ENCODE data around the gene ITPR2.
"Not testable (repeated sequence)": the region's sequence is repeated elsewhere in the genome, so short reads cannot be mapped to it uniquely, and the experiment has no call there.

ITPR2 gene

DNA sequence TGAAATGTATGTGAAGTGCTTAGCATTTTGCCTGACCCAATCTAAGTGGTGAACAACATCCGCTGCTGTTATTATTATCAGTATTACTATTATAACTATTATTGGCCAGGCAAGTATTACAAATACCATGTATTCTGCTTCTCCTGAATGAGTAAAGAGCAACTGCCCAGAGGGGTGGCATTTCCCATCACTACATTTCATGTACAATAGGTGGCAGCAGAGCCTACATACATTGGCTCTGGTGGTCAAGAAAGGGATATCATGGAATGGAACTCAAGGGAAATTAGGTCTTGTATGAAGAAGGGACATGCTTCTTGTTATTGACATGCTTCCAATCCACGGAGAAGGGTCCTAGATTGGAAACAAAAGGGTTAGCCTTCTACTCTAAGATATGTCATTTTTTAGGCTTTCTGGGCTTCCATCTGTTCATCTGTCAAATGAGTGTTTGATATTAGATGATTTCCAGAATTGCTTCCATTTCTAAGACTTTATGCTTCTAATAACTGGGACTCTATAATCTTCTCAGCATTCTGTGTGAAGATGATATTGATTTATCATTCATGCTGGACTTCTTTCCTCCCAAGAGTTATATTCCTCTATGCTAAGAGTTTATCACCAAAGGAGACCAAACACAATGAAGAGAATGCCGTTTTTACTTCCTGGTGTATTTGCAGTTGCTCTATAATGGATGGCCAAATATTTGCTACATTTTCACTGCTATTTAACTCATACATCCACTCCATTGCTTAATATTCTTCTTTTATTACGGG lies 398.5 kb downstream of the ITPR2 start:
- DNase-seq: peak; percentile 61

GRCh38 chr12:26433701-26434100 lies 399.3 kb downstream of the ITPR2 start:
- DNase-seq: not testable (repeated sequence)

- no peak for DNase-seq
Measured at GRCh38 chr12:26431211-26431610, 401.8 kb downstream of the ITPR2 start.

GRCh38 chr12:26430596-26430995 lies 402.4 kb downstream of the ITPR2 start:
- not testable (repeated sequence) for DNase-seq

DNA sequence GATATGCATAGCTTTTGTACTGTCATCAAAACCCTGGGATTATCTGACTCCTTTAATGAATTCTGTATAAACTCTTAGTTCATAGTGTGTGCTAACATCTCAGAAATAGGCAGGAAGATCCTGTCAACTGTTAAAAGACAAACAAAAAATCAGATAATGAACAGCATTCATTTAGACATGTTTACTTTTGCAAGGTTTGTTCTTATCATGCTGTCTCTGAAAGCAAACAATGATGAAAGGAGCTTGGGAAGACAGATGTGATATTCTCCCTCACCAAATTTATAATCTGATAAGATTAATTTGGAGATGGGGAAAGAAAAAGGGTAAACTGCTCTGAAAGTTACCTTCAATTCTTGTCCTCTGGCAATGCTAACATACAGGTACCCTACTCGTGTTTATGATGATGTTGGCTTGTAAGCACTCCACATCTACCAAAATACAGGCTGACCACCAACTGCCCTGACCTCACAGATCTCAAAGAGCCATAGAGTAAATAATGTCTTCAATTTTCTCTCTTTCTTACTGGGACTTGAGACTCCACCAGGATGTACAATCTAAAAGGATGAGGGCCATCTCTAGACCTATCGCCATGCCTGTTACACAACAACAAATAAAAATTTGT lies 403.8 kb downstream of the ITPR2 start:
- DNase-seq: no peak

- peak; percentile 33 for DNase-seq
Measured at GRCh38 chr12:26428420-26428819, 404.6 kb downstream of the ITPR2 start.

DNA sequence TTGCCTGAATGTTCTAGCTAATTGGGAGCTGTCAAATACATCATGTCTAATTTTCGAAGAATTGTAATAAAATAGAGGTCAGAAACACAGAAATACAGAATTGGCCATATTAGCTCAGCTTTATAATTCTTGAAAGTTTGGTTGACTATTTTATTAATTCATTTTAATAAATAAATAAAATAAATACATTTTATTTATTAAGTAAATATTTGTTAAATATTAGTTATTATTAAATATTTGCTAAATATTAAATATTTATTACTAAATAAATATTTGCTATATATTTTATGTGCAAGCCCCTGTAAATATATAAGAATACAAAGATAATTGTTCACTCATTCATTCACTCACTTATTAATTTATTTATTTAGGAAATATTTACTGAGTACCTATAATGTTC lies 406.3 kb downstream of the ITPR2 start:
- no peak for DNase-seq

DNA sequence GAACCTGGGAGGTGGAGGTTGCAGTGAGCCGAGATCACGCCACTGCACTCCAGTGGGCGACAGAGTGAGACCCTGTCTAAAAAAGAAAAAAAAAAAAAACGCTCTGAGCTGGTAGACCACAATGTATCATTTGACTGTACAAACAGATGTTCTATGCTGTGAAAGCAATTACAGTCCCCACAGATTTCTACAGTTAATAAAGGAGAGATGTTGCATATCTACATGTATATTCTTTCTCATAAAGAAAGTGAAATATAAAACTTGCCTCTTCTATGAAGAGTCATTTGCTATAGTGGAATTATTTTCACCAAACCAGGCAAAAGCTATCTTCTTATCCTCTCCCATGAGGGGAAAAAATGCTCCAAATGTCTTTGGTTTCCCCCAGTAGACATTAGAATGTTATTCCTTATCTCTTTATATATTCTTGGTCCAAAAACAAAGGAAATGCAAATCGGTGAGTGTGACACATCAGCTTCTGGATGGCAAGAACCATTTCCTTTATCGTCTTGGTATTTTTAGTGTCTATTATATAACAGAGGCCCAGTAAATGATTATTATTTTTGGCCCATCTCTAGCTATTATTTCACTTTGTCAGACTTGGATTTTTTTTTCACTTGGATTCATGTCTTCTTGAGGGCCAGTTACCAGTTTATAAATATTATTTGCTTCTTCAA lies 407.3 kb downstream of the ITPR2 start:
- no peak for DNase-seq

- no peak for DNase-seq
Measured at GRCh38 chr12:26422839-26423398, 410.1 kb downstream of the ITPR2 start.

DNA sequence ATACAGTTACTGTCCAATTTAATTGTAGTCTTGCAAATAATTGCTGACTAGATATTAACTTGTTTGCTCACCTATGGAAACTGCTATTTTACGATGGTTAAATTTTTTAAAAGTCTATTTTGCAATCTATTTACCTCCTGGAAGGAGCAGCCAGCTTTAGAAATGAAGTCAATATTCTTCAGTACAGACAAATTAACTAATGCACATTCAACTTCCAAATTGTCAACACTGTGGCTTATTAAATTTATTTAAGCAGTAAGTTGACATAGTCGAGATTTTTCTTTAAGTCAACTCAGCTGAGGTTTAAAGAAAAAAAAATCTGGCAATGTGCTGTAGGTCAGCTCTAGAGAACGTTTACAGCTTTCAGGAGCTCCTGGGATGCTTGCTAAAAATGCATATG lies 416.4 kb downstream of the ITPR2 start:
- peak; percentile 2 for DNase-seq

GRCh38 chr12:26410689-26411088 lies 422.3 kb downstream of the ITPR2 start:
- no peak for DNase-seq

- no peak for DNase-seq
Measured at GRCh38 chr12:26406813-26407212, 426.2 kb downstream of the ITPR2 start.

DNA sequence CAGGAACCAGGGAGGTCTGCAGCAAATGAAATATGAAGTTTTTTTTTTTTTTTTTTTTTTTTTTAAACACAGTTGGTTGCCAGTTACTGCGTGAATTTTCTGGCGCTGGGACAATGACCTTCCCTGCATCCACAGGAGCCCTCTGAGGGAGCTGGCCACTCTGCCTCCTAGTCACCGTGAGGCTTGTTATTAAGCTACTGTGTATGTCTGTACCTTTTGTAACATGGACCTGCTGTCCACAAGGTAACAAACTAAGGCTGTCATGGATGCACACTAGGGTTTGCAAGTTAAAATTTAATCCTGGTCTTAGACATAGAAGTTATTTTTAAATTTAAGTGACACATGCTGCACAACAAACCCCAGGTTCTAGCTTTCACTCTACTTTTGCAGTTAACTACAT lies 426.6 kb downstream of the ITPR2 start:
- no peak for DNase-seq

GRCh38 chr12:26403601-26404000 lies 429.4 kb downstream of the ITPR2 start:
- DNase-seq: no peak

GRCh38 chr12:26402648-26403047 lies 430.3 kb downstream of the ITPR2 start:
- DNase-seq: no peak

DNA sequence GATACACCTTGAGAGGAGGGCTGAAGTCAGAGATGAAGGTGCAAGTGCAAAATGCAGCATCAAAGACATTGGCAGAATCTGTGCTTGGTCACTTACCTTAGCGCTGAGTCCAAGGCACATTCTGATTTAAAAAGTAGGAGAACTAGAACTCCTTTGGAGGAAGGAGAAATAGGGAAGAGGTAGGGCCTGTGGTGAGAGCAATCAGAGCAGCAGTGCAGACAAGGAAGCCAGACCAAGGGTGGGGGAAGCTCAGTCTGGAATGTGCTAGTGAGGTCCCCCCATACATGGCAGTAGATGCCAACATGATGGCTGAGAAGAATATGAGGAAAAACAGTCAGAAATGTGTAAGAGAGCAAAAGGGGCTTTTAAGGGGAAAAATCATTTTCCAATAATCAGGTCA lies 431.1 kb downstream of the ITPR2 start:
- no peak for DNase-seq

- DNase-seq: no peak
Measured at GRCh38 chr12:26400627-26401026, 432.4 kb downstream of the ITPR2 start.

DNA sequence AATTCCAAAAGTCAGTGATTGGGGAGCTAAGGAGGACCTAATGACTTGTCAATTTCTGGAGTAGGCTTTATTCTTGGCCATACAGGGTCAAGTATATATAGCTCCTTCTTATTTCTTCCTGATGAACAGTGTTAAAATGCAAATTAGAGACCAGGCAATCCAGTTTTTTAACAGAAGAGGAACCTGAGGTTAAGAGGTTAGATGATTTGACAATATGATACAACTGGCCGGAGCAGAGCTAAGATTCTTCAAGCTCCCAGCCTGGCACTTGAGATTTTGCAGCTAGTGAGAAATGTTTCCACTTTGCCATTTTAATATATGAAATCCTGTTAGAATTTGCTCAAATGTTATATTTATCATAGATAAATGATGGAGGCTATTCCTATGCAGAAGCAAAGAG lies 433.6 kb downstream of the ITPR2 start:
- no peak for DNase-seq

GRCh38 chr12:26396402-26396801 lies 436.6 kb downstream of the ITPR2 start:
- no peak for DNase-seq

- DNase-seq: no peak
Measured at GRCh38 chr12:26389343-26389742, 443.7 kb downstream of the ITPR2 start.

DNA sequence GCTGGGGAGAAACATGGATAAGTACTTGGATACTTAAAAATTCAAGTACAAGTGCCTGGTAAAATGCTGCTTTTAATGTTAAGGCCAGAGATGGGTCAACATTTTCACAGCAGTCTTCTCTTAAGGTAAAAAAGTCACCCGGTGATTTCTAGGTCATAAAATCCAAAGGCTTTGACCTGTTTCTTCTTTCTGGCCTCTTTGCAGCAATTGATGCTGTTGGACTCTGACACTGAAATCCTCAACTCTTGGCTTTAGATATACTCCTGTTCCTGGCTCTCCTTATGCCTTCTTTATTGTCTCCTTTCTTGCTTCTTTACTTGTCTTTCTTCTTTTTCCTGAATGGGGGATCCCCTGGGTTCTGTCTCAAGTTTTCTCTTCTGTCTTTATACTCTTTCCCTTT lies 448.5 kb downstream of the ITPR2 start:
- no peak for DNase-seq

- no peak for DNase-seq
Measured at GRCh38 chr12:26383041-26383440, 450.0 kb downstream of the ITPR2 start.

- no peak for DNase-seq
Measured at GRCh38 chr12:26380897-26381296, 452.1 kb downstream of the ITPR2 start.

Measured in fibroblast of skin of abdomen (primary cell).